IMR-90 (cell line): ENCODE data around the gene SLC2A13. TPM values are rescaled to one million over a fixed set of nuclear protein-coding genes. Genes with fewer than 3 reads are reported as not detected.

Experiments used
- ATAC-seq: fragments of 200-7000 bp; cut with Tn5 transposase; 2 replicates; pipeline ENCODE4 v1.9.1; 2020; ENCODE audit warnings: low read depth, mild to moderate bottlenecking, moderate library complexity
- BruUV-seq: library from RNA; stranded (reverse); fragments of 400-500 nt; replicated peaks from 2 replicates; lab custom pipeline; 2021; lab: Mats Ljungman, UMichigan
- CTCF ChIA-PET: fragments of 300-600 bp; formaldehyde crosslinking; extraction: SDS; loops from one replicate; lab custom pipeline; 2021; ENCODE audit warnings: antibody characterized with exemption; lab: Yijun Ruan, JAX
- POLR2A ChIA-PET: fragments of 300-600 bp; sonication (Branson Sonifier 250); formaldehyde crosslinking; loops from one replicate; lab custom pipeline; 2022; ENCODE audit warnings: antibody characterized with exemption; ENCODE audit not compliant: unreplicated experiment; lab: Charles Lee
- DNase-seq: peaks from one replicate; pipeline ENCODE4 v3.0.0; 2013
- H2AFZ ChIP-seq: replicated peaks from 2 replicates; pipeline ENCODE3; 2013; ENCODE audit warnings: low read length, mild to moderate bottlenecking; ENCODE audit not compliant: poor library complexity
- H2AK5ac ChIP-seq: 2 replicates; pipeline ENCODE4 v1.6.1; 2013; ENCODE audit warnings: low read depth, low read length, inconsistent platforms
- H2AK9ac ChIP-seq: replicated peaks from 2 replicates; pipeline ENCODE3; 2013; ENCODE audit warnings: mild to moderate bottlenecking, low read depth, low read length, moderate library complexity; ENCODE audit not compliant: poor library complexity
- H2BK120ac ChIP-seq: 2 replicates; pipeline ENCODE4 v1.6.1; 2013; ENCODE audit warnings: low read depth, low read length, inconsistent platforms
- H2BK15ac ChIP-seq: 3 replicates; pipeline ENCODE4 v1.6.1; 2013; ENCODE audit warnings: low read depth, low read length, inconsistent platforms
- H2BK20ac ChIP-seq: 2 replicates; pipeline ENCODE4 v1.6.1; 2013; ENCODE audit warnings: low read depth, mild to moderate bottlenecking, inconsistent platforms, low read length, moderate library complexity
- H2BK5ac ChIP-seq: 2 replicates; pipeline ENCODE4 v1.6.1; 2013; ENCODE audit warnings: mild to moderate bottlenecking, low read depth, low read length, inconsistent platforms; ENCODE audit not compliant: poor library complexity, severe bottlenecking
- H3K14ac ChIP-seq: replicated peaks from 2 replicates; pipeline ENCODE4 v1.6.1; 2013; ENCODE audit warnings: low read depth, low read length, inconsistent platforms
- H3K18ac ChIP-seq: 2 replicates; pipeline ENCODE4 v1.6.1; 2013; ENCODE audit warnings: low read depth, low read length, control low read depth
- H3K23ac ChIP-seq: 2 replicates; pipeline ENCODE4 v1.6.1; 2013; ENCODE audit warnings: low read depth, low read length, inconsistent platforms
- H3K27ac ChIP-seq: 2 replicates; pipeline ENCODE4 v1.5.1; 2013; ENCODE audit warnings: mild to moderate bottlenecking, control low read depth, low read length; ENCODE audit not compliant: insufficient read depth
- H3K27me3 ChIP-seq: 2 replicates; pipeline ENCODE4 v1.6.1; 2013; ENCODE audit warnings: low read length; ENCODE audit not compliant: control insufficient read depth, insufficient read depth
- H3K36me3 ChIP-seq: 2 replicates; pipeline ENCODE4 v1.6.1; 2013; ENCODE audit warnings: low read length, mixed read lengths; ENCODE audit not compliant: control insufficient read depth, insufficient read depth
- H3K4ac ChIP-seq: 2 replicates; pipeline ENCODE4 v1.6.1; 2013; ENCODE audit warnings: low read depth, low read length, inconsistent platforms
- H3K4me1 ChIP-seq: 2 replicates; pipeline ENCODE4 v1.6.1; 2013; ENCODE audit warnings: low read length, mixed read lengths; ENCODE audit not compliant: control insufficient read depth, insufficient read depth
- H3K4me2 ChIP-seq: 2 replicates; pipeline ENCODE4 v1.6.1; 2013; ENCODE audit warnings: low read depth, mild to moderate bottlenecking, control low read depth, low read length, moderate library complexity
- H3K4me3 ChIP-seq: 2 replicates; pipeline ENCODE4 v1.5.1; 2013; ENCODE audit warnings: low read depth, mild to moderate bottlenecking, control low read depth, low read length, moderate library complexity; ENCODE audit not compliant: insufficient read depth
- H3K56ac ChIP-seq: 2 replicates; pipeline ENCODE4 v1.6.1; 2013; ENCODE audit warnings: low read length, inconsistent platforms; ENCODE audit not compliant: insufficient read depth; ENCODE audit errors: extremely low read depth
- H3K79me1 ChIP-seq, 2 experiments: 2 replicates each; pipeline ENCODE4 v1.6.1; 2013; ENCODE audit warnings: low read length in 2 of 2, inconsistent platforms in 1 of 2, low read depth in 1 of 2
- H3K9ac ChIP-seq: 2 replicates; pipeline ENCODE4 v1.6.1; 2013; ENCODE audit warnings: low read depth, low read length, control low read depth
- H3K9me1 ChIP-seq: 2 replicates; pipeline ENCODE4 v1.6.1; 2013; ENCODE audit warnings: low read length, inconsistent platforms; ENCODE audit not compliant: insufficient read depth
- H3K9me3 ChIP-seq: 2 replicates; pipeline ENCODE4 v1.6.1; 2013; ENCODE audit warnings: low read length; ENCODE audit not compliant: control insufficient read depth, insufficient read depth
- H4K20me1 ChIP-seq: 2 replicates; pipeline ENCODE4 v1.6.1; 2013; ENCODE audit warnings: low read length, inconsistent platforms; ENCODE audit not compliant: insufficient read depth
- H4K5ac ChIP-seq: 2 replicates; pipeline ENCODE4 v1.6.1; 2013; ENCODE audit warnings: mild to moderate bottlenecking, low read depth, low read length, control low read depth
- H4K8ac ChIP-seq, 2 experiments: 2 replicates each; pipeline ENCODE4 v1.6.1; 2013; ENCODE audit warnings: low read depth in 2 of 2, low read length in 2 of 2, control low read depth in 1 of 2, inconsistent platforms in 1 of 2
- H4K91ac ChIP-seq: 2 replicates; pipeline ENCODE4 v1.6.1; 2013; ENCODE audit warnings: low read depth, low read length, inconsistent platforms; ENCODE audit not compliant: insufficient read depth
- CHD1 ChIP-seq: IDR thresholded peaks from 2 replicates; pipeline ENCODE4 v1.6.1; 2012; ENCODE audit warnings: low read depth, low read length, improper control_type of control experiment
- MAFK ChIP-seq: IDR thresholded peaks from 2 replicates; pipeline ENCODE4 v1.6.1; 2012; ENCODE audit warnings: low read depth, low read length, improper control_type of control experiment
- WGBS, 2 experiments: methylation state at CpG; one replicate each; pipeline versions ENCODE4 v1.1.5 to v1.1.7; 2013; ENCODE audit warnings: missing lambda C conversion rate in 2 of 2; ENCODE audit not compliant: insufficient read length in 1 of 2; ENCODE audit errors: extremely low coverage in 2 of 2; 5-methylcytosine and 5-hydroxymethylcytosine counted together
- dilution Hi-C: fragments of 300-500 bp; cut with HindIII; formaldehyde crosslinking; loops from one replicate; pipeline ENCODE4 v1.14.3; 2018; ENCODE audit warnings: low sequenced_read_pairs; ENCODE audit not compliant: unreplicated experiment
- in situ Hi-C: fragments of 300-500 bp; cut with MboI; formaldehyde crosslinking; loops from 3 replicates; pipeline ENCODE4 v1.14.3; 2019; ENCODE audit warnings: low sequenced_read_pairs, inconsistent platforms, mixed read lengths
- intact Hi-C: fragments of 100-400 bp; cut with micrococcal nuclease; formaldehyde crosslinking; loops from 2 replicates; pipeline ENCODE4 v1.10.0; 2022
- polyA plus RNA-seq, 3 experiments: library from polyadenylated mRNA; depleted of rRNA; stranded (reverse); fragments of >200 nt; gene quantifications; 2 replicates each; pipeline ENCODE4 v1.2.3, GENCODE V29; 2012; ENCODE audit warnings: low replicate concordance in 1 of 3
- total RNA-seq: library from RNA; depleted of rRNA; stranded (reverse); fragments of >200 nt; gene quantifications from 2 replicates; pipeline ENCODE4 v1.2.3, GENCODE V29; 2012
- TF ChIP-seq, protein P1 (sequence below): conservative IDR thresholded peaks from 2 replicates; pipeline ENCODE4 v1.5.1; 2012; ENCODE audit warnings: mild to moderate bottlenecking, low read depth, low read length, improper control_type of control experiment
- TF ChIP-seq, protein P2 (sequence below): fragments of 150-350 bp; IDR thresholded peaks from 2 replicates; pipeline ENCODE4 v1.6.1; 2017; ENCODE audit warnings: mild to moderate bottlenecking, antibody characterized with exemption, low read length, low read depth

SLC2A13 gene
- total and polyA plus RNA-seq, 2 of the 4 experiments (the other 2 are of a cell fraction) = 1.5 to 3.9 TPM

DNA sequence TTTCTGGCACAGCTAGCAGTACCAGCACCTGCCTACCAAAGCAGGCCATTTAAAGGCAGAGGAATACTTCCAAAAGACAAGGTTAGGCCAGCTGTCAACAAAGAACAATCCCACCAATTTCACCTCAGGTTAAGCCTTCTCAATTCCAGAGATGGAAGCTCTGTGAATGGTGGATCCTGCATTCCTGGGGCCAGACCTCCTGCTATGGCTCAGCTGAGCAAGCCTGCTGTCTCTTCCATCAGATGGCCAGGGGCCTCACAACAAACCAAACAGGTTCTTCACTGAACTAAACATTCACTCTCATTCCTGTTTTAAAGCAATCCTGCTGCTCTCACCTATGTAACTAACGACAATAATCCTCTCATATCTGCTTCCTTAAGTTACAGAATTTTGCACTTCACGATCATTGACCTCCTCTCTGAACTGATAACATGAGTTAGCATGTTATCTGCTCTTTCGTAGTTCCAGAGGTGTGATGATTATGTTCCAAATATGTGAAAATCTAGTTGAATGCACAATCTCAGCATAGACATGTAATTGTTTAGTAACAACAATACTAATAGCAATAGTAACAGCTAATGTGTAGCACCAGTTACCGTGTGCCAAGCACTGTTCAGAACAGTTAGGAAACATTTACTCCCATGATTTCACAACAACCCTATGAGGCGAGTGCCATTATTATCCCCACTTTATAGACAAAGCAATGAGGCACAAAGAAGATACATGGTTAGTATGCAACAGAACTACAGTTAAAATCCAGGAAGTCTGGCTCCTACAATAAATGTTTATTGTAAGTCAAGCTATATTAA is 73.2 kb downstream of the SLC2A13 start:
- BruUV-seq = no TSS peak
- WGBS, 2 experiments = no CpG with 5 or more reads among the region's 5 CpGs
- no peak for ATAC-seq

More for the DNA sequence above, 73.2 kb downstream of the SLC2A13 start:
- no peak overlapping the region for H3K9ac ChIP-seq
- no peak overlapping the region for H4K5ac ChIP-seq
- DNase-seq = no peak
- no peak overlapping the region for H2AFZ ChIP-seq
- no peaks in the 10 kb centered on the region for H3K9me3 ChIP-seq
- CTCF ChIA-PET = interaction anchor here (1.1 kb wide), 1 partner anchor 16 kb away, joined by 3 read pairs; no protein-coding TSS in a partner anchor
- H4K20me1 ChIP-seq = no peaks in the 10 kb centered on the region
- POLR2A ChIA-PET = no interaction called here
- no peak overlapping the region for H3K14ac ChIP-seq
- no peak overlapping the region for H3K27ac ChIP-seq
- in situ Hi-C loops (no loop called here), dilution Hi-C loops (no loop called here), intact Hi-C loops (no loop called here)
- no peak overlapping the region for H4K8ac ChIP-seq
- H2BK120ac ChIP-seq = no peak overlapping the region
- H3K4me1 ChIP-seq = peaks cover 2% of the 10 kb centered on the region; the same call in 1 of the 2 replicates
- no peak overlapping the region for H3K4ac ChIP-seq
- no peak overlapping the region for H3K18ac ChIP-seq
- H3K79me1 ChIP-seq = no peaks in the 10 kb centered on the region
- H3K9me1 ChIP-seq = no peaks in the 10 kb centered on the region
- no peaks in the 10 kb centered on the region for H3K36me3 ChIP-seq
- TF ChIP-seq MAFK (no peak), CHD1 (no peak)
- TF ChIP-seq, protein P1, sequence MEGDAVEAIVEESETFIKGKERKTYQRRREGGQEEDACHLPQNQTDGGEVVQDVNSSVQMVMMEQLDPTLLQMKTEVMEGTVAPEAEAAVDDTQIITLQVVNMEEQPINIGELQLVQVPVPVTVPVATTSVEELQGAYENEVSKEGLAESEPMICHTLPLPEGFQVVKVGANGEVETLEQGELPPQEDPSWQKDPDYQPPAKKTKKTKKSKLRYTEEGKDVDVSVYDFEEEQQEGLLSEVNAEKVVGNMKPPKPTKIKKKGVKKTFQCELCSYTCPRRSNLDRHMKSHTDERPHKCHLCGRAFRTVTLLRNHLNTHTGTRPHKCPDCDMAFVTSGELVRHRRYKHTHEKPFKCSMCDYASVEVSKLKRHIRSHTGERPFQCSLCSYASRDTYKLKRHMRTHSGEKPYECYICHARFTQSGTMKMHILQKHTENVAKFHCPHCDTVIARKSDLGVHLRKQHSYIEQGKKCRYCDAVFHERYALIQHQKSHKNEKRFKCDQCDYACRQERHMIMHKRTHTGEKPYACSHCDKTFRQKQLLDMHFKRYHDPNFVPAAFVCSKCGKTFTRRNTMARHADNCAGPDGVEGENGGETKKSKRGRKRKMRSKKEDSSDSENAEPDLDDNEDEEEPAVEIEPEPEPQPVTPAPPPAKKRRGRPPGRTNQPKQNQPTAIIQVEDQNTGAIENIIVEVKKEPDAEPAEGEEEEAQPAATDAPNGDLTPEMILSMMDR = no peak
- TF ChIP-seq, protein P2, sequence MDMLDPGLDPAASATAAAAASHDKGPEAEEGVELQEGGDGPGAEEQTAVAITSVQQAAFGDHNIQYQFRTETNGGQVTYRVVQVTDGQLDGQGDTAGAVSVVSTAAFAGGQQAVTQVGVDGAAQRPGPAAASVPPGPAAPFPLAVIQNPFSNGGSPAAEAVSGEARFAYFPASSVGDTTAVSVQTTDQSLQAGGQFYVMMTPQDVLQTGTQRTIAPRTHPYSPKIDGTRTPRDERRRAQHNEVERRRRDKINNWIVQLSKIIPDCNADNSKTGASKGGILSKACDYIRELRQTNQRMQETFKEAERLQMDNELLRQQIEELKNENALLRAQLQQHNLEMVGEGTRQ = no peak
- no peak overlapping the region for H3K23ac ChIP-seq
- H2BK15ac ChIP-seq = no peak overlapping the region
- H3K4me2 ChIP-seq = no peak overlapping the region
- no peak overlapping the region for H4K91ac ChIP-seq
- H2AK5ac ChIP-seq = no peak overlapping the region
- no peak overlapping the region for H2AK9ac ChIP-seq
- H3K27me3 ChIP-seq = no peaks in the 10 kb centered on the region
- no peak overlapping the region for H2BK5ac ChIP-seq
- no peak overlapping the region for H3K4me3 ChIP-seq
- no peak overlapping the region for H2BK20ac ChIP-seq
- no peak overlapping the region for H3K56ac ChIP-seq
